Adrenal gland (tissue), 5 donors: ENCODE results near the gene HOXA5.
A peak's percentile ranks its signal among the peaks of the same experiment; 100 is the strongest.

Experiments used
- CTCF ChIP-seq, 6 experiments: fragments of 450-650 bp in 4 of 6; fragments of 200-600 bp in 2 of 6; sonication (generic) in 1 of 6; IDR thresholded peaks; 1 replicate in 5 of 6; 2 replicates in 1 of 6; pipeline versions ENCODE4 v1.5.1 to v1.8.0; 2016 to 2021; ENCODE audit warnings: antibody characterized with exemption in 6 of 6, mild to moderate bottlenecking in 2 of 6, moderate library complexity in 1 of 6
- POLR2A ChIP-seq, 2 donors: fragments of 450-650 bp; IDR thresholded peaks; one replicate each; pipeline ENCODE4 v1.6.1; 2017; ENCODE audit warnings: antibody characterized with exemption in 2 of 2, mild to moderate bottlenecking in 2 of 2, moderate library complexity in 1 of 2
- donor health status: DM: no; HTN: no; CAD: no.

- TF ChIP-seq CTCF (IDR thresholded peaks at IDR 0.05) (peak in 3 of 6 experiments; percentile 13 to 51 (median 37)), POLR2A (IDR thresholded peaks at IDR 0.05) (peak; percentile 12 to 45)
These were observed 13.5 kb downstream of the HOXA5 start for GRCh38 chr7:27129729-27130539.
